ENCODE measurements around the gene ZNF124.
"Not testable (repeated sequence)": the region's sequence is repeated elsewhere in the genome, so short reads cannot be mapped to it uniquely, and the experiment has no call there.

The ZNF124 gene

DNA sequence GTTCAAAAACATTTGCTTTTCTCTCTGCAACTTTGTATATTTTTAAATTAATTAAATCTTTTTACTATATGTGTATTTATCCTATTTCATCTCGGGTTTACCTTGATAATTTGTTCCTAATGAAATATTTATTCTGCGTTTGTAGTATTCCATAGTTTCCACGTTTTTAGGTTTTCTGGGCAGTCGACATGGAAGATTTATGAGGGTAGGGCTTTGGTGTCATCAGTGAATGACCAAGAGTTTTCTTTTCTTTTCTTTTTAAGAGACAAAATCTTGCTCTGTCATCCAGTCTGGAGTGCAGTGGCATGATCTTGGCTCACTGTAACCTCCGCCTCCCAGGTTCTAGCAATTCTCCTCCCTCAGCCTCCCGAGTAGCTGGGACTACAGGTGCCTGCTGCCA lies 50.4 kb downstream of the ZNF124 start:
- H3K4me1 ChIP-seq (ENCODE audit: control insufficient read depth, insufficient read depth, low read length) = no peaks in the 10 kb centered on the region
- no peak overlapping the region for H3K4me3 ChIP-seq (ENCODE audit: low read depth, low read length)
- H3K9me3 ChIP-seq (ENCODE audit: control insufficient read depth, insufficient read depth, low read length) = no peaks in the 10 kb centered on the region
- no peaks in the 10 kb centered on the region for H3K36me3 ChIP-seq (ENCODE audit: control insufficient read depth, insufficient read depth, low read length)
- H3K27me3 ChIP-seq (ENCODE audit: control insufficient read depth, insufficient read depth, low read length) = no peaks in the 10 kb centered on the region
- H3K9ac ChIP-seq (ENCODE audit: low read depth, low read length) = no peak overlapping the region

DNA sequence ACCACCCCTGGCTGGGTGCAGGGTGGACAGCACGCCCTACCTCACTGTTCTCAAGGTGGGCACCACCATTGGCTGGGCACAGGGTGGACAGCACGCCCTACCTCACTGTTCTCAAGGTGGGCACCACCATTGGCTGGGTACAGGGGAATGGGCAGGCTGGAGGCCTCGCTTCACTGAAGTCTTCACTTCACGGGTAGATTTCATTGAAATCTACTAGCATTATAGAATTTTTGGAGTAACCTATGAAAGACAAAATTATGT lies 51.5 kb downstream of the ZNF124 start:
- H3K4me3 ChIP-seq (ENCODE audit: low read depth, low read length); H3K36me3 ChIP-seq (ENCODE audit: control insufficient read depth, insufficient read depth, low read length); H3K9ac ChIP-seq (ENCODE audit: low read depth, low read length); H3K27me3 ChIP-seq (ENCODE audit: control insufficient read depth, insufficient read depth, low read length); H3K4me1 ChIP-seq (ENCODE audit: control insufficient read depth, insufficient read depth, low read length); H3K9me3 ChIP-seq (ENCODE audit: control insufficient read depth, insufficient read depth, low read length): not testable (repeated sequence)

DNA sequence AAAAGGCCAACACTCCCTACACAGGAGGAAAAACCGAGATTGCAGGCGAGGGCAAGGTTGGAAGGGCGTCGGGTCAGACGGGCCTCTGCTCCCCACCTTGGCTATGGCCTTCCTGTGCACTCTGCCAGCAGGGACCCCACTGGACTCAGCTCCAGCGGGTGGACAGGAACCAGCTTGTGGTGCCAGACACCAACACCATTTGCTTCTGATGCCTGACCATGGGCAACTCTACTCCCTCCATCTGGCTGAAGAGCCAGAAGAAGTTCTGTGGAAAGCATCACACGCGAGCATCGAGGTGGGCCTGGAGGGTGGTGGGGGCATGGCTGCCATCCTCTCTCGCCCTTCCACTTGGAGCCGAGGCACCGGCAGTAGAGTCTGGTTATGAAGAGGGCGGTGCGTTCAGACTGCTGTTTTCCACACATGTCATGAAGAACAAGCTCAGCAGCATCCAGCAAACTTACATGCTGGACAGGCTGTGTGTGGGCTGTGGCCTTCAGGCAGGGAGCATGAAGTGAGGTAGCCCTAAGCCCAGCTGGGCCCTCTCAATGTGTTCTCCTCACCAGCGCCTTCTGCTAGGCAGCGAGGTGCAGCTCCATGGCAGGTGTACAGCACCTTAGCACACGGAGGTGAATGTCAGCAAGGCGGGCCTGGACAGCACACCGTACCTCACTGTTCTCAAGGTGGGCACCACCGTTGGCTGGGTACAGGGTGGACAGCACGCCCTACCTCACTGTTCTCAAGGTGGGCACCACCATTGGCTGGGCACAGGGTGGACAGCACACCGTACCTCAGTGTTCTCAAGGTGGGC lies 52.0 kb downstream of the ZNF124 start:
- H3K9me3 ChIP-seq (ENCODE audit: control insufficient read depth, insufficient read depth, low read length) = no peaks in the 10 kb centered on the region
- no peaks in the 10 kb centered on the region for H3K27me3 ChIP-seq (ENCODE audit: control insufficient read depth, insufficient read depth, low read length)
- H3K9ac ChIP-seq (ENCODE audit: low read depth, low read length) = no peak overlapping the region
- no peaks in the 10 kb centered on the region for H3K4me1 ChIP-seq (ENCODE audit: control insufficient read depth, insufficient read depth, low read length)
- H3K4me3 ChIP-seq (ENCODE audit: low read depth, low read length) = no peak overlapping the region
- H3K36me3 ChIP-seq (ENCODE audit: control insufficient read depth, insufficient read depth, low read length) = no peaks in the 10 kb centered on the region

DNA sequence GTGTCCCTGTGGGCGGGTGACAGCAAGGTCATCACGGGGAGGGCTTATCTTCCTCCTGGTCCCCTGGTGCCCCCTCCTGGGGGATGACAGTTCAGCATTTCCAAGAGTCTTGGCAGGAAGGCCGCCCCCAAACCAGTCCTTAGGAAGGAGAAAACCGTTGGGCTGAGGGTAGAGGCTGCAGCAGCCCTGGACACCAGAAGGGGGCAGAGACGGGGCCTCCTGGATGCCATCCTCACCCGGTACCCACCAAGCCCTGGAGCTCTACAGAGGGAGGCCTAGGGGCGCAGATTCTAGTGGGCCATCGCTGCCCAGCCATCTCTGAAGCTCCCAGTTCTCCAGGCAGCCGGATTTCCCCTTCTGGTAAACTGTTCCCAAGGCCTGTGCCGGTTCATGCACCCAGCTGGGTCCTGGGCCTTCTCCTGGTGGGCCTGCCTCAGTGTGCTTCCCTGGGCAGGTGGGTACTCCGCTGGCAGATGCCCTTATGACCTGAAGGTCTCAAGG lies 52.8 kb downstream of the ZNF124 start:
- H3K36me3 ChIP-seq (ENCODE audit: control insufficient read depth, insufficient read depth, low read length) = no peaks in the 10 kb centered on the region
- no peak overlapping the region for H3K9ac ChIP-seq (ENCODE audit: low read depth, low read length)
- H3K27me3 ChIP-seq (ENCODE audit: control insufficient read depth, insufficient read depth, low read length) = no peaks in the 10 kb centered on the region
- no peaks in the 10 kb centered on the region for H3K9me3 ChIP-seq (ENCODE audit: control insufficient read depth, insufficient read depth, low read length)
- H3K4me1 ChIP-seq (ENCODE audit: control insufficient read depth, insufficient read depth, low read length) = no peaks in the 10 kb centered on the region
- no peak overlapping the region for H3K4me3 ChIP-seq (ENCODE audit: low read depth, low read length)

DNA sequence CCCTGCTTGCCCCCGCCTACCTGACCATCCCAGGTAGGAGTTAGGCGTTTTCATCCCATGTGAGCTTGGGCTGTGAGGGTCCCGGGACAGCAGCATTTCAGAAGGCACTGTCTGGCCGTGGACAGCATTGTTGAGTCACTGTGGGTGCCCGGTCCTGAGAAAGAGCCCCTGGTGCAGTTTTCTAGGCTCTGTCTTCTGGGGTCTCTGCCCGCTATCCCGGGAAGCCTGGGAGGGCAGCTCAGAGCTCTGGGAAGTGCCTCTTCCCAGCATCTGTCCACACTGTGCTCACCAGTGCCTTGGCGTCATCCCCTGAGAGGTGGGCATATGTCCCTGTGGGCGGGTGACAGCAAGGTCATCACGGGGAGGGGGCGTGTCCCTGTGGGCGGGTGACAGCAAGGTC lies 56.3 kb downstream of the ZNF124 start:
- Histone ChIP-seq H3K9me3 (ENCODE audit: control insufficient read depth, insufficient read depth, low read length) (no peaks in the 10 kb centered on the region), H3K9ac (ENCODE audit: low read depth, low read length) (no peak overlapping the region), H3K4me3 (ENCODE audit: low read depth, low read length) (no peak overlapping the region), H3K36me3 (ENCODE audit: control insufficient read depth, insufficient read depth, low read length) (no peaks in the 10 kb centered on the region), H3K27me3 (ENCODE audit: control insufficient read depth, insufficient read depth, low read length) (peaks cover 15% of the 10 kb centered on the region), H3K4me1 (ENCODE audit: control insufficient read depth, insufficient read depth, low read length) (peaks cover 2% of the 10 kb centered on the region)

DNA sequence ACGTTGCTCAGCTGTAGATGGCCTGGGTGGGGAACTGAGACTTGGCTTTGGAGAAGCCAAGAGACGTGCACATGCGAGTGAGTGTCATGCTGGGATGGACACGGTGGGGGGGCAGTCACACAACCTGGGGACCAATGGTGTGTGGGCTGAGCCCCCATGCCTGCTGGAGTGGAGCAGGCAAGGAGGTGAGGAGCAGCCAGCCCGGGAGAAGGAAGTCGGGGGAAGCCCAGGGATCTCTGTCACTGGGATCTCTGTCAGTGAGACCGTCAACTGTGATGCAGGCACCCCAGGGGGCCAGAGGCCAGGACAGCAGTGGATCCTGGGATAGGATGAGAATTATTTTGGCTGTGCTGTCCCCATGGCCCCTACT lies 56.7 kb downstream of the ZNF124 start:
- Histone ChIP-seq H3K4me3 (ENCODE audit: low read depth, low read length) (no peak overlapping the region), H3K9me3 (ENCODE audit: control insufficient read depth, insufficient read depth, low read length) (no peaks in the 10 kb centered on the region), H3K36me3 (ENCODE audit: control insufficient read depth, insufficient read depth, low read length) (no peaks in the 10 kb centered on the region), H3K9ac (ENCODE audit: low read depth, low read length) (no peak overlapping the region), H3K4me1 (ENCODE audit: control insufficient read depth, insufficient read depth, low read length) (peaks cover 2% of the 10 kb centered on the region), H3K27me3 (ENCODE audit: control insufficient read depth, insufficient read depth, low read length) (peaks cover 17% of the 10 kb centered on the region)

DNA sequence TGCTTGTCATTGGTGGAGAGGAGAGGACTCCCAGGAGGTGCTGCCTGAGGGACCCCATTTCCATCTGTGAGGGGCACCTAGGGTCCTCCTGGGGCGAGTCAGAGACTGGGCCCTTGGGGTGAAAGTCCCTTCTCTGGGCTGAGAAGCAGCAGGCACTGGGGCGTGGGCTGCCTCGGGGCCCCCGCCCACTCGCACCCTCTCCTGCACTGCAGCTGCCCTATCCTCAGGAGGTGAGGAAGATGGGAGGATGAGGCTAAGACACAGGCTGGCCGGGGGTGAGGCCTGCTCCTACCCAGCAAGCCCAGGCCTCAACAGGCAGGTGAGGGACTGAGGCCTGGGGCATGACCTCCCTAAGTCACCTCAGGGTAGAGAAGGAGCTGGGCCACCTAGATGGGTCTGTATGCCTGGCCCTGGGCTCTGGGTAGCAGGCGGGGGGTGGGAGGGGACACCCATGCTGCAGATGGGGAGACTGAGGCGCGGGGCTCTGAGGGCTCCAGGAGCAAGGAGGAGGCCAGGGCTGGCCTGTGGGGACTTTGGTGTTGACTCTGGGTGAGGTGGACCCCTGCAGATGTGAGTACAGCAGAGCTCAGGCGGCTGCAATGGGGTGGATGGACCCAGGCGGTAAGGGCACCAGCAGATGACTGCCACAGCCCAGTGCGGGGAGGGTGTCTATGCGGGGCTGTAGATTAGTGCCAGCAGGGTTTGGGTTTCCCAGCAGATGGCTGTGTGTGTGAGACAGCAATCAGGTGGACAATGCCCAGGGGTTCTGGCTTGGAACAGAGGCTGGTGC lies 57.3 kb downstream of the ZNF124 start:
- Histone ChIP-seq H3K4me3 (ENCODE audit: low read depth, low read length) (no peak overlapping the region), H3K9me3 (ENCODE audit: control insufficient read depth, insufficient read depth, low read length) (no peaks in the 10 kb centered on the region), H3K27me3 (ENCODE audit: control insufficient read depth, insufficient read depth, low read length) (peaks cover 22% of the 10 kb centered on the region), H3K9ac (ENCODE audit: low read depth, low read length) (no peak overlapping the region), H3K36me3 (ENCODE audit: control insufficient read depth, insufficient read depth, low read length) (no peaks in the 10 kb centered on the region), H3K4me1 (ENCODE audit: control insufficient read depth, insufficient read depth, low read length) (peaks cover 2% of the 10 kb centered on the region)

DNA sequence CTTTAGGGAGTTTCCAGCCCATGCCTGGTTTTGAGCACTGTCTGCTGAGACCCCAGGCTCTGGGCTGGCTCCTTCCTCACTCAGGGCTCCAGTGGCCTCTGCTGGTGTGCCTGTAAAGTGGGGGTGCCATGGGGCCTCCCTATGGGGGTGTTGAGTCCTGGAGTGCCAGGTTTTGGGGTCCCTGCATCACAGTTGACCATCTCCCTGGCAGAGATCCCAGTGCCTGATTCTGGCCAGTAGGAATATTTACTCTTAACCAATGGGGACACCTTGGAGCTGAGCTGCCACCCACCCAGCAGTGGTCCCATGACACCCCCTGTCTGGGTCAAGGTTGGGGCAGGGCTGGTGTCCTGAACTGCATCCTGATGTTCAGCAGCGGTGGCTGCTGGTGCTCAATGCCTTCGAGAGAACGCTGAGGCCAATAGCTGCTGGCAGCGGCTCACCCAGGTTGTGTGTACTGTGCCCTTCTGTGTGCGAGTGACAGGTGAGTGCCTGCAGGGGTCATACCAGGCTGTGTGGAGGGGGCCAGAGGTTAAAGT lies 58.0 kb downstream of the ZNF124 start:
- no peak overlapping the region for H3K4me3 ChIP-seq (ENCODE audit: low read depth, low read length)
- peaks cover 2% of the 10 kb centered on the region for H3K4me1 ChIP-seq (ENCODE audit: control insufficient read depth, insufficient read depth, low read length)
- H3K9me3 ChIP-seq (ENCODE audit: control insufficient read depth, insufficient read depth, low read length) = no peaks in the 10 kb centered on the region
- H3K27me3 ChIP-seq (ENCODE audit: control insufficient read depth, insufficient read depth, low read length) = peaks cover 23% of the 10 kb centered on the region
- H3K9ac ChIP-seq (ENCODE audit: low read depth, low read length) = no peak overlapping the region
- H3K36me3 ChIP-seq (ENCODE audit: control insufficient read depth, insufficient read depth, low read length) = no peaks in the 10 kb centered on the region

DNA sequence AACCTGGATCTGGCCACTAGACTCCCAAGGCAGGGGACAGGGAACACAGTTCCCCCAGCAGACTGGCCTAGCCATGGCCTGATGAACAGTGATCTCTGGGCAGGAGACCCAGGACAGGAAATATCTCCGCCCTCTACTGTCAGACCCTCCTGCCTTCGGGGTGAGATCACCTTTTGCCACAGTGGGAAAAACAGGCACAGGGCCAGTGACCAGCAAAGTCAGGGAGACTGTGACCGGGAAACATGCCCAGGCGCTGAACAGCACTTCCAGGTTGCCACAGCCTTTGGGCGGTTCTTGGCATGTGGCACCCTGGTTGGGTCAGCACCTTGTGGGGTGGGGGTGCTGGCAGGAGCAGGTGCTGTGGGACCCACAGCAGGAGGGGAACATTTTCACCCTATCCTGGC lies 58.7 kb downstream of the ZNF124 start:
- peaks cover 23% of the 10 kb centered on the region for H3K27me3 ChIP-seq (ENCODE audit: control insufficient read depth, insufficient read depth, low read length)

DNA sequence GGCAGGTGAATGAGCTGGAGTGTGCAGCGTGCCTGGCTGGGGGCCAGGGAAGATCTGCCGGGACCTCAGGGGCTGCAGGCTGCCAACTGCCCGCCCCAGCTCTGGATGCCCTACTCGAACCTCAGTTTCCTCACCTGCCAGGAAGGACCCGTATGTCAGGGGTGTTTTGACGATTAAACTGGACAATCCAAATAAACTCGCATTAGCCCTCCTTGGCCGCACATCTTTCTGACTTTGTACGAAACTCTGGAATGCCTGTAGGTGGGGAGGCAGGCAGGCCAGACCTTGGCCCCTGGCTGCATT lies 59.4 kb downstream of the ZNF124 start:
- Histone ChIP-seq H3K36me3 (ENCODE audit: control insufficient read depth, insufficient read depth, low read length) (no peaks in the 10 kb centered on the region), H3K4me3 (ENCODE audit: low read depth, low read length) (peak overlapping the region; percentile 73), H3K9ac (ENCODE audit: low read depth, low read length) (no peak overlapping the region), H3K4me1 (ENCODE audit: control insufficient read depth, insufficient read depth, low read length) (peaks cover 2% of the 10 kb centered on the region), H3K27me3 (ENCODE audit: control insufficient read depth, insufficient read depth, low read length) (peaks cover 23% of the 10 kb centered on the region), H3K9me3 (ENCODE audit: control insufficient read depth, insufficient read depth, low read length) (no peaks in the 10 kb centered on the region)

More for the DNA sequence above, 58.7 kb downstream of the ZNF124 start:
- Histone ChIP-seq H3K4me1 (ENCODE audit: control insufficient read depth, insufficient read depth, low read length) (peaks cover 2% of the 10 kb centered on the region), H3K9ac (ENCODE audit: low read depth, low read length) (no peak overlapping the region), H3K4me3 (ENCODE audit: low read depth, low read length) (no peak overlapping the region), H3K9me3 (ENCODE audit: control insufficient read depth, insufficient read depth, low read length) (no peaks in the 10 kb centered on the region), H3K36me3 (ENCODE audit: control insufficient read depth, insufficient read depth, low read length) (no peaks in the 10 kb centered on the region)

DNA sequence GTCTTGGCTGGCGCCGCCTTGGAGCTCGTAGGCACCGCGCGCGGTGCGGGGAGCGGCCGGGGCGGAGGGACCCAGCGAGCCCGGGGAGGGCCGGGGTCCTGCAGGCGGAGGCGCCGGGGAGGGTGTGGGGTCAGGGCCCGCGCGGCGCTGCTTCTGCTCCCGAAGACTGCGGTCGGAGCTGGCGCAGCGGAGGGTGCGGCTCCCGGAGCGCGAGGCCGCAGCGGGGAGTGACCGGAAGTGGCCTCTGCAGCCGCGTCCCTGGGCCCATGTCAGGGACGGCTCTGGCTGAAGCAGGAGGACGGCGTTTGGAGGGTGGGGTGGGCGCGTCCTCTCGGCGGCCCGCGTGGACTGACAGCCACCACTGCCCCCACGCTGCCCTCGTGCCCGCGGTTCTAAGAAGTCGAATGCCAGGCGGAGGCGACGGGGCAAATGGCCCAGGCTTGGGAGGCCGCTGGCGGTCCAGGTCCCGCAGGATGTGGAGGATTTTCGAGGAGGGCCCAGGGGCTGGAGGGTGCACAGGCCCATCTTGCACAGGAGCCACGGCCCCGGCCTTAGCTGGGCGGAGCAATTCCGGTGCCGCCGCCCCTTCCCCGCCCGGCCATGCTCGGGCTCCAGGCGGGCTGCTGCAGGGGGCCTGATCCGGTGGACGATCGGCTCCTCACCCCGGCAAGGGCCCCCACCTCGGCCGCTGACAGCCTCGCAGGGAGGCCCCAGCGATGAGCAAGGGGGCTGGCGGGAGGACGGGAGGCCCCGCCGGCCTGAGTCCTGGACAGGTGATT lies 59.9 kb downstream of the ZNF124 start:
- Histone ChIP-seq H3K9me3 (ENCODE audit: control insufficient read depth, insufficient read depth, low read length) (no peaks in the 10 kb centered on the region), H3K4me3 (ENCODE audit: low read depth, low read length) (peak overlapping the region; percentile 73), H3K36me3 (ENCODE audit: control insufficient read depth, insufficient read depth, low read length) (no peaks in the 10 kb centered on the region), H3K27me3 (ENCODE audit: control insufficient read depth, insufficient read depth, low read length) (peaks cover 23% of the 10 kb centered on the region), H3K4me1 (ENCODE audit: control insufficient read depth, insufficient read depth, low read length) (peaks cover 2% of the 10 kb centered on the region), H3K9ac (ENCODE audit: low read depth, low read length) (no peak overlapping the region)
